Central memory CD8-positive, alpha-beta T cell (primary cell): ENCODE data around the gene CA12.

Experiments
- ATAC-seq: fragments of 150-1000 bp; cut with Tn5 transposase; replicated peaks from 2 replicates; pipeline ENCODE4 v1.10.0; 2022; ENCODE audit warnings: mild to moderate bottlenecking, moderate FRiP score, moderate number of reproducible peaks; ENCODE audit not compliant: poor library complexity, severe bottlenecking; ENCODE audit errors: extremely low read depth
- DNase-seq, 2 donors: peaks; one replicate each; pipeline ENCODE4 v3.0.0; 2021; ENCODE audit warnings: low spot score in 2 of 2
- H3K27ac Mint-ChIP-seq: one replicate; pipeline ENCODE4 v1.8.0; 2022; ENCODE audit warnings: low read depth, mild to moderate bottlenecking, moderate library complexity, mixed read lengths
- H3K27me3 Mint-ChIP-seq: one replicate; pipeline ENCODE4 v1.8.0; 2022; ENCODE audit warnings: mixed read lengths
- H3K36me3 Mint-ChIP-seq: one replicate; pipeline ENCODE4 v1.8.0; 2022; ENCODE audit warnings: mild to moderate bottlenecking, moderate library complexity, mixed read lengths; ENCODE audit not compliant: insufficient read depth
- H3K4me1 Mint-ChIP-seq: one replicate; pipeline ENCODE4 v1.8.0; 2022; ENCODE audit warnings: mixed read lengths
- H3K4me3 Mint-ChIP-seq: one replicate; pipeline ENCODE4 v1.8.0; 2022; ENCODE audit warnings: mild to moderate bottlenecking, moderate library complexity, mixed read lengths
- H3K9me3 Mint-ChIP-seq: one replicate; pipeline ENCODE4 v1.8.0; 2022; ENCODE audit warnings: mixed read lengths

The CA12 gene

DNA sequence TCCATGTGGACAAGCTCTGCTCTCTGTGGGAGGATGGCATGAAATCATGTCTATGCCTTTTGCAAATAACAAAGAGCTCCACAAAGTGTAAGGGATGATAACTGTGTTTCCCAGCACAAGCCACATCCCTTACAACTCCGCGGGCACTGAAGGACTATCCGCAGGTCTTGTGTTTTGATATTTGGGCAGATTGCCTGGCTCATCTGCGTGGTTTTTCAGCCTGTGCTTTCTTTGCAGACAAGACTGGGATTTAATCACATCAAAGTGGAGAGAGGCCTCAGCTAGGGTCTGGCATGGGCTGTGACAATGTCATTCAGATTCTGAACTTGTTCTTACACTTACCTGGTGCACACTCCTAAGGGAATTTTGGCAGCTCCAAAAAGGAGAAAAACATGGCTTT lies 30.2 kb upstream of the CA12 start:
- no peak overlapping the region for H3K27ac Mint-ChIP-seq
- DNase-seq (no peak), ATAC-seq (no peak)
- H3K36me3 Mint-ChIP-seq = no peaks in the 10 kb centered on the region
- peaks cover 24% of the 10 kb centered on the region for H3K27me3 Mint-ChIP-seq
- no peaks in the 10 kb centered on the region for H3K9me3 Mint-ChIP-seq
- no peak overlapping the region for H3K4me3 Mint-ChIP-seq
- H3K4me1 Mint-ChIP-seq = no peaks in the 10 kb centered on the region

DNA sequence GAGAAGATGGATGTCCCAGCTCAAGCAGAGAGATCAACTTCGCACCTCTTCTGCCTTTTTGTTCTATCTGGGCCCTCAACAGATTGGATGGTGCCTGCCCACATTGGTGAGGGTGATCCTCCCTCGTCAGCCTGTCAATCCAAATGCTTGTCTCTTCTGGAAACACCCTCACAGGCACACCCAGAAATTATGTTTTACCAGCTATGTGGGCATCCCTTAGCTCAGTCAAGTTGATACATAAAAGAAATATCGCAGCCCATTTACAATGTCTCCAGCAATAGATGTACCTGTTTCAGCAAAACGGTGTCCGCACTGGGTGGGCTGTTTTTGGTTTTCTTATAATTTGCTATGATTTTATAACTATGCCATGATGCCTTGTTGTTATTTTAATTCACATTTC lies 27.5 kb upstream of the CA12 start:
- no peak for DNase-seq
- H3K27ac Mint-ChIP-seq = no peak overlapping the region
- no peak overlapping the region for H3K4me3 Mint-ChIP-seq
- no peaks in the 10 kb centered on the region for H3K4me1 Mint-ChIP-seq
- peaks cover 24% of the 10 kb centered on the region for H3K27me3 Mint-ChIP-seq
- no peaks in the 10 kb centered on the region for H3K9me3 Mint-ChIP-seq
- ATAC-seq = no peak
- no peaks in the 10 kb centered on the region for H3K36me3 Mint-ChIP-seq

DNA sequence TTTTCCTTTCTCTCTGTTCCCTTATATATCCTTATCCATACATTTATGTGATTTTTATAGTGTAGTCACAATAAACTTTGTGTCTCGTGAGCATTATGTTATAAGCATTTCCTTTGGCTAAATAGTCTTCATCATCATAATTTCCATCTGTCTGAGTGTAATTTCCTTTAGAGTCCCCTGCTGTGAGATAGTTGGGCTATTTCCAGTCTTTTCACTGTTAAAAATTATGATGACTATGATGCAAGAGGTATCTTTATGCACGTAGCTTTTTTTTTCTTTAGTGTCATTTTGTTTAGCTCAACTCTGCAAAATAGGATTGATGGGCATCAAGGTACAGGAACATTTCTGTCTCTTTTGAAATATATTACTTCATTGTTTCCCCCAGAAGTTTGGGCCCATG lies 26.9 kb upstream of the CA12 start:
- ATAC-seq (no peak), DNase-seq (no peak)
- Mint-ChIP-seq H3K27me3 (peaks cover 24% of the 10 kb centered on the region), H3K9me3 (no peaks in the 10 kb centered on the region), H3K27ac (no peak overlapping the region), H3K36me3 (no peaks in the 10 kb centered on the region), H3K4me3 (no peak overlapping the region), H3K4me1 (no peaks in the 10 kb centered on the region)

DNA sequence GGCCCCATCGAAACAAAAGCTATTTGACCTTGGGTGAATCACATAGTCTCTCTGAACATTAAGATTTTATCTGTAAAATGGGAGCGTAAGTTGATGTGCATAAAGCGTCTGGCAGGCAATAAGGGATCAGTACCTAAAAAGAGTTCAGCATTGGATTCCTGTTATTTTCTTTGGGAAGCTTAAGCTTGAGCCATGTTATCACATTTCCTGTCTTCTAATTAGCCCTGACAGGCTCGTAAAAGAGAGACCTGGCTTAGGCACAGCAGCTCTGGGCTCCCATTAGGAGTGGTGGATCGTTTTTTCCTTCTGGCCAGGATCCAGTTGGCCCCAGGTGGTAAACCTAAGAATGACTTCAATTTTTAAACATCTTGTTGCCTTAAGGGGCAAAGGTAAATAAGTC lies 26.0 kb upstream of the CA12 start:
- no peak overlapping the region for H3K27ac Mint-ChIP-seq
- ATAC-seq (no peak), DNase-seq (no peak)
- no peaks in the 10 kb centered on the region for H3K36me3 Mint-ChIP-seq
- no peaks in the 10 kb centered on the region for H3K4me1 Mint-ChIP-seq
- H3K9me3 Mint-ChIP-seq = no peaks in the 10 kb centered on the region
- H3K27me3 Mint-ChIP-seq = peaks cover 18% of the 10 kb centered on the region
- H3K4me3 Mint-ChIP-seq = no peak overlapping the region

DNA sequence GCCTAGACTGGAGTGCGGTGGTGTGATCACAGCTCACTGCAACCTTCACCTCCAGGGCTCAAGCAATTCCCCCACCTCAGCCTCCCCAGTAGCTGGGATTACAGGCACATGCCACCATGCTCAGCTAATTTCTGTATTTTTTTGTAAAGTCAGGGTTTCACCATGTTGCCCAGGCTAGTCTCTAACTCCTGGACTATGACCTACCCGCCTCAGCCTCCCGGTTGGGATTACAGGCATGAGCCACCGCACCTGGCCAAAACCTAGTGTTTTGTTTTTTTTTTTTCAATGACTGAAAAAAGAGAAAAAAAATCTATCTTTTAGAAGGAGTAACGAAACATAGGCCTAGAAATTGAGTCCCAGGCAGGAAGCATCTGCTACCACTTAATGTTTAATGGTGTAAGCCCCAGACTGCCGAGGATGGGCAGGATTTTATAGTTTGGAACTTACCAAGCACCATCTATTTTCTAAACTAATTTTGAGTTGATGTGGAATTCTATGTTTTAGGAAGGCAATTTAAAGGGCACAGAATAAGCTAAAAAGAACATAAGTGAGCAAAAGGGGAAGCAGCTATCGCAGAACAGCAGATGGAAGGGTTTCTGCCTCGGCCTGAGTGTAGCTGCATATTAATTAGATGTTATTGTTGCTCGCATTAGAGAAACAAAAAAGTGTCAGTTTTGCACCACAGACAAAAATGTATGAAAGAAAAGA lies 24.2 kb upstream of the CA12 start:
- Mint-ChIP-seq H3K27me3 (peaks cover 11% of the 10 kb centered on the region), H3K27ac (no peak overlapping the region), H3K36me3 (no peaks in the 10 kb centered on the region), H3K4me1 (no peaks in the 10 kb centered on the region), H3K9me3 (no peaks in the 10 kb centered on the region), H3K4me3 (no peak overlapping the region)
- DNase-seq (no peak), ATAC-seq (no peak)

DNA sequence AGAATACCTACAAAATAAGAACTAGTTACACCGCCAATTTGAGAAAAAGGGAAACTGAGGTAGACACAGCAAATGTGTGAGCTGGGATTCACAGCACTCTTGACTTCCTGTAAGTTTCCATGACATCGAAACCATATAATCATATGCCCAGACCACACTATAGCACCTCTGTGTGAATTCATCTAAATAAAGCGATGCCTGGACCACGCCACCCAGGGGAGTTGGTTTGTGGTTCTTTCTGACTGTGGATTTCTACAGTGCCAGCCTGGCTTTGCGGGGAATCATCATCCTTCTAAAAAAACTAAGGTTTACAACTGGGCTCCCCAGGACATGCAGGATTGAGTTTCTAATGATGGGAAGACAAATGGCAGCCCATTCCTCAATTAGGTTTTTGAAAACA lies 23.5 kb upstream of the CA12 start:
- peaks cover 4% of the 10 kb centered on the region for H3K27me3 Mint-ChIP-seq
- no peaks in the 10 kb centered on the region for H3K36me3 Mint-ChIP-seq
- H3K4me1 Mint-ChIP-seq = no peaks in the 10 kb centered on the region
- no peaks in the 10 kb centered on the region for H3K9me3 Mint-ChIP-seq
- DNase-seq (no peak), ATAC-seq (peak; percentile 24)
- no peak overlapping the region for H3K4me3 Mint-ChIP-seq
- H3K27ac Mint-ChIP-seq = no peak overlapping the region

DNA sequence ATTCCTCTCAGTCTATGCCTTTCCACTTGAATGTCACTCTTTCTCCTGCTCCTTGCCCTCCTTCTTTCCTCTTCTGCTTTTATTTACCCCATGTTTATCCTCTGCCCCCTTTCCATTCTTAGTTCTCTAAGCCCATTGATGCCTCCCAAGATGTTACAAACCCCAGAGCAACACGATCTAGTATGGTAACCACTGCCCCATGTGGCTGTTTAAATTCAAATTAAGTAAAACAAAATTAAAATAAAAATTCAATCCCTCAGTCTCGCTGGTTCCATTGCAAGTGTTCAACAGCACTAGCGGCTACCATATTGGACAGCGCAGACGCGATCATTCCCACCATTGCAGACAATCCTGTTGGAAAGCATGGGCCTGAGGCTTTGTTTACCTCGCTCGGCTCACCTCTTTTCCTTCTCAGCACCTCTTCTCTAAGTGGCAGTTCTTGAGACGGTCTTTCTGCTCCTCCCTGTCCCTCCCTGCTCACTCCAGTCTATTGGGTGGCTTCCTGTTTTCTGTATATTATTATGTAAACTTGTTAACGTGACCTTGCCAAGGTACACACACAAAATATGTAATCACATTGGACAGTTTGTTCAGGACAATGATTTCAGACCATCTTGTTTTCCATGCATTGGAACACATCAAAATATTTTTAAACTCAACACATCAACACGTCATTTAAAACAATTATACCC lies 21.8 kb upstream of the CA12 start:
- H3K36me3 Mint-ChIP-seq = no peaks in the 10 kb centered on the region
- DNase-seq (no peak), ATAC-seq (no peak)
- no peaks in the 10 kb centered on the region for H3K4me1 Mint-ChIP-seq
- H3K27ac Mint-ChIP-seq = no peak overlapping the region
- peaks cover 12% of the 10 kb centered on the region for H3K27me3 Mint-ChIP-seq
- H3K9me3 Mint-ChIP-seq = no peaks in the 10 kb centered on the region
- H3K4me3 Mint-ChIP-seq = no peak overlapping the region

DNA sequence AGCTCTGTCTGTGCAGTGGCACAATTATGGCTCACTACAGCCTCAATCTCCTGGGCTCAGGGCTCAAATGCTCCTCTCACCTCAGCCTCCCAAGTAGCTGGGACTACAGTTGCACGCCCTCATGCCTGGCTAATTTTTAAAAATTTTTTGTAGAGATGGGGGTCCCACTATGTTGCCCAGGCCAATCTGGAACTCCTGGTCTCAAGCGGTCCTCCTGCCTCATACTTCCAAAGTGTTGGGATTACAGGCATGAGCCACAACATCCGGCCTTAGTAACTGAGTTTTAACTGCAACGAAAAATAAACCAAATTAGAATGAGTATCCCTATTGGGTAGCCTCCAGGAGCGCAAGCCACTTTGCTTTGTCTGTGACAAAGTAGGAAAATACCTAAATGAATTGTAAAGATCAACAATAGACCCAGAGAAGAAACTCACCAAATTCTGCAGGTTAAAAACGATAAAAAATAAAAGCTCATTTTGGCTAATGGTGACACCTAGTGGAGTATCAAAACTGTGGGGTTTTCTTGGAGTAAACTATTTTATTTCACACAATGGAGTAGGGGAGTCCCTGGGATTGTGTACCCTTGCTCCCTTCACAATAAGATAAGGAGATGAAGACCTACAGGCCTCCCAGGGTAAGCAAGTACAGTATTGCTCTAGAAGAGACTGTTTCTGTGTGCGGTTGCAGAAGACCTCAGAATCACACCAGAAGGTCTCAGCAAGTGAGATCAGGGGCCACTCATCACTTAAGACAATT lies 21.0 kb upstream of the CA12 start:
- Mint-ChIP-seq H3K27ac (no peak overlapping the region), H3K4me1 (no peaks in the 10 kb centered on the region), H3K9me3 (no peaks in the 10 kb centered on the region), H3K4me3 (no peak overlapping the region), H3K36me3 (no peaks in the 10 kb centered on the region), H3K27me3 (peaks cover 19% of the 10 kb centered on the region)
- DNase-seq = no peak
- no peak for ATAC-seq

DNA sequence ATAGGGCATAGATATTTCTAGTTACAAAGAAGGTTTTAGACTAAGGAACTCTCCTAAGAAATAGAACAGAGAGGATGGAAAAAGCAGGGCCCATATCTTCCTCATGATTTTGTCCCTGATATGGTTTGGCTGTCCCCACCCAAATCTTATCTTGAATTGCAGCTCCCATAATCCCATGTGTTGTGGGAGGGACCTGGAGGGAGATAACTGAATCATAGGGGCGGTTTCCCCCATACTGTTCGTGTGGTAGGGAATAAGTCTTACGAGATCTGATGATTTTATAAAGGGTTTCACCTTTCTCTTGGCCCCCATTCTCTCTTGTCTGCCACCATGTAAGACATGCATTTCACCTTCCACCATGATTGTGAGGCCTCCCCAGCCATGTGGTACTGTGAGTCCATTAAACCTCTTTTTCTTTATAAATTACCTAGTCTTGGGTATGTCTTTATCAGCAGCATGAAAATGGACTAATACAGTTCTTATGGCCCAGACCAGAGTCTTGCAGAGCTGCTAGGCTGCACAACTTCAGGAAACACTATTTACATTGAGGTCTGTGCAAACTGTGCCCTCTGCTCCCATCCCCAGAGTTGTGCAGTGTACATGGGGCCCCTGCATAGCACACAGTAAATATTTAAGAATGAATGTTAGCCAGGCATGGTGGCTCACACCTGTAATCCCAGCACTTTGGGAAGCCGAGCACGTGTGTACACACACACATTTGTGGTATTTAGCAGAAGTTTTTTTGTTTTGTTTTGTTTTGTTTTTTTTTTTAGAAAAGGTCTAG lies 20.3 kb upstream of the CA12 start:
- Mint-ChIP-seq H3K9me3 (no peaks in the 10 kb centered on the region), H3K4me1 (no peaks in the 10 kb centered on the region), H3K36me3 (no peaks in the 10 kb centered on the region), H3K27ac (no peak overlapping the region), H3K27me3 (peaks cover 27% of the 10 kb centered on the region), H3K4me3 (no peak overlapping the region)
- ATAC-seq (no peak), DNase-seq (no peak)

DNA sequence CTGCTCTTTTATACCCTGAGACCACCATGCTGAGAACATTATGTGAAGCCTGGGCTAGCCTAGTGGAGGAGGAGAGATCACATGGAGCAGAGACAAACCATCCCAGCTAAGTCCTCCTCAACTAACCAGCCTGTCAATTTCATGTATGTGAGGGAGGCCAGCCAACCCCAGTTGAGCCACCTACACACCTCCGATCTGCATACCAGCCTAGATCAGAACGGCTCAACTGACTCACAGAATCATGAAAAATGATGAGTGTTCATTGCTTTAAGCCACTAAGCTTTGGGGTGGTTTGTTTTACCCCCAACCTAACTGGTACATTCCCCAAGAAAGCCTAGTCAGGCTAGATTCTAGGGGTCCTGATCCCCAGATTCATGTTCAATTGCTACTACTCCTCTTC lies 19.4 kb upstream of the CA12 start:
- H3K27ac Mint-ChIP-seq = no peak overlapping the region
- no peak for ATAC-seq
- no peak for DNase-seq
- H3K4me1 Mint-ChIP-seq = no peaks in the 10 kb centered on the region
- no peaks in the 10 kb centered on the region for H3K9me3 Mint-ChIP-seq
- peaks cover 31% of the 10 kb centered on the region for H3K27me3 Mint-ChIP-seq
- H3K36me3 Mint-ChIP-seq = no peaks in the 10 kb centered on the region
- H3K4me3 Mint-ChIP-seq = no peak overlapping the region

DNA sequence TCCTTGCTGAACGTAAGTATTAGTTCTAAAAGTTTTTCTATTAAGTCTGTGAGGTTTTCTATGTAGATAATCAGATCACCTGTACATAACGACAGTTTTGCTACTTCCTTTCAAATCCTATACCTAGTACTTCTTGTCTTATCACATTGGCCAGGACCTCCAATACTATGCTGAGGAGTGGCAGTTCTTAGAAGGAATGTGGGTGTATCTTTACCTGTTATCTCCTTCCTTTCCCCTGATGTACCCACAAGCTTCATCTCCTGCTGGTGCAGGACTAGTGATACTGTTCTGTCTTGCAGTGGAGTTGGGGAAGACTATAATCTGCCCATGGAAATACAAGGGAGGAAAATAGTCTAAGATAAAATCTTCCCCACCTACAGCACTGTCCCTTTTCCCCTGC lies 16.8 kb upstream of the CA12 start:
- Mint-ChIP-seq H3K4me1 (no peaks in the 10 kb centered on the region), H3K36me3 (no peaks in the 10 kb centered on the region), H3K27me3 (peaks cover 43% of the 10 kb centered on the region), H3K27ac (no peak overlapping the region), H3K9me3 (no peaks in the 10 kb centered on the region), H3K4me3 (no peak overlapping the region)
- DNase-seq = no peak
- no peak for ATAC-seq

DNA sequence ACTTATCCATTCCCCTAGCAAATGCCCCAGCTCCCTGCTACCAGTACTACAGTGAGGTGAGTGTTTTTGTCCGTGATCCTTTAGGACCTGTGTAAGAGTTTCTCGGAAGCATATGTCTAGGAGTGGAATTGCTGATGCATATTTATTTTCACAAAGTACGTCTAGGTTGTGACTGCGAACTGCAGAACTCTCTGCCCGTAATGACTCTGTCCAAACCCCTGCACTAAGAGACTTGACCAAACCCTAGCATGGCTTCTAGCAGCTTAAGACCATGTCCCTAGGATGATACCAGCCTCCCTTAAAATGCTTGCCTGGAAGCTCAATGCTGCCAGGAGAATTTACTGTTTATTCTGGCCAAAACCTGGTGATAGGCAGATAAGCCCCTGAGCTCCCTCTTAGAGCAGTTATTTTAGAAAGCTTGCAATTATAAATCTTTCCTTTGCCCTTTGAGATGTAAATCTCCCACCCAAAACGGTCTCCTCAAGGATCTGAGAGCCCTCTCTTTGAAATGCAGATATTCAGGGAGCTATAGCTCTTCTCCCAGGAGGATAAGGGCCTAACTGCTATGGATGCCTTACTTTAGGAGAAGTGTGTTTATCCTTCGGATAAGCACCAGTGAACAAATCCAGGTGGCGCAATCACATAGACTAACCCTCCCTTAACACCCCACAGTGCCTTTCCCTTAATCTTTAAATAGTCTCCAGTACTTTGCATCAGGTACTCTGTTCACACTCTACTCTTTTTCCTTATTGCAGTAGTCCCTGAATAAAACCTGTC lies 14.7 kb upstream of the CA12 start:
- DNase-seq (no peak), ATAC-seq (no peak)
- Mint-ChIP-seq H3K27me3 (peaks cover 53% of the 10 kb centered on the region), H3K9me3 (no peaks in the 10 kb centered on the region), H3K36me3 (no peaks in the 10 kb centered on the region), H3K27ac (no peak overlapping the region), H3K4me1 (peaks cover 9% of the 10 kb centered on the region), H3K4me3 (no peak overlapping the region)
